Panc1 (cell line): ENCODE results near the gene LRRFIP2. TPM values are rescaled to one million over a fixed set of nuclear protein-coding genes. Genes with fewer than 3 reads are reported as not detected.

Source experiments
- ATAC-seq: fragments of 200-7000 bp; cut with Tn5 transposase; 2 replicates; pipeline ENCODE4 v1.9.1; 2020; ENCODE audit warnings: mild to moderate bottlenecking, moderate library complexity
- BruUV-seq: library from RNA; stranded (reverse); fragments of 400-500 nt; replicated peaks from 2 replicates; lab custom pipeline; 2021; lab: Mats Ljungman, UMichigan
- CTCF ChIA-PET: fragments of 300-600 bp; sonication (Branson Sonifier 250); formaldehyde crosslinking; loops from one replicate; lab custom pipeline; 2022; ENCODE audit warnings: antibody characterized with exemption; lab: Charles Lee
- POLR2A ChIA-PET: fragments of 300-600 bp; sonication (Branson Sonifier 250); formaldehyde crosslinking; loops from one replicate; lab custom pipeline; 2022; ENCODE audit warnings: antibody characterized with exemption; lab: Charles Lee
- DNase-seq: peaks from one replicate; pipeline ENCODE4 v3.0.0-alpha.2; 2010; ENCODE audit warnings: low read depth, low spot score
- H3K27ac ChIP-seq: 2 replicates; pipeline ENCODE4 v1.5.1; 2011; ENCODE audit warnings: mild to moderate bottlenecking, low read length, inconsistent platforms
- H3K27me3 ChIP-seq: fragments of 200-500 bp; sonication (Bioruptor generic); 2 replicates; pipeline ENCODE4 v1.6.0; 2014; ENCODE audit warnings: low read length, inconsistent platforms; ENCODE audit not compliant: control insufficient read depth, insufficient read depth
- H3K36me3 ChIP-seq: fragments of 200-500 bp; sonication (Bioruptor generic); 2 replicates; pipeline ENCODE4 v1.5.1; 2014; ENCODE audit warnings: inconsistent platforms, mild to moderate bottlenecking, low read length, moderate library complexity; ENCODE audit not compliant: control insufficient read depth, insufficient read depth
- H3K4me1 ChIP-seq: 2 replicates; pipeline ENCODE4 v1.5.1; 2011; ENCODE audit warnings: inconsistent platforms, mild to moderate bottlenecking, low read length, moderate library complexity; ENCODE audit not compliant: control insufficient read depth, insufficient read depth
- H3K4me3 ChIP-seq, 2 experiments: 2 replicates each; pipeline ENCODE4 v1.5.1; 2011 to 2012; ENCODE audit warnings: low read depth in 2 of 2, low read length in 2 of 2, mild to moderate bottlenecking in 2 of 2, inconsistent platforms in 1 of 2, moderate library complexity in 1 of 2
- H3K9me3 ChIP-seq: fragments of 200-500 bp; sonication (Bioruptor generic); 2 replicates; pipeline ENCODE4 v1.5.1; 2014; ENCODE audit warnings: low read depth, mild to moderate bottlenecking, inconsistent platforms, low read length, moderate library complexity; ENCODE audit not compliant: control insufficient read depth, insufficient read depth
- POLR2AphosphoS5 ChIP-seq: IDR thresholded peaks from 2 replicates; pipeline ENCODE4 v1.6.1; 2012; ENCODE audit warnings: mild to moderate bottlenecking, low read depth, low read length, moderate library complexity
- SIN3A ChIP-seq: IDR thresholded peaks from 2 replicates; pipeline ENCODE4 v1.6.1; 2012; ENCODE audit warnings: low read depth, mild to moderate bottlenecking, low read length, moderate library complexity, borderline replicate concordance; ENCODE audit not compliant: insufficient read depth
- TCF7L2 ChIP-seq: IDR thresholded peaks from 2 replicates; pipeline ENCODE4 v1.6.1; 2011; ENCODE audit warnings: mild to moderate bottlenecking, low read depth, low read length, inconsistent platforms
- in situ Hi-C: cut with HindIII; loops from 2 replicates; pipeline ENCODE4 v1.10.0; 2016; ENCODE audit warnings: low sequenced_read_pairs, low pct_unique_long_range_greater_than_20kb
- intact Hi-C: fragments of 100-400 bp; cut with micrococcal nuclease; formaldehyde crosslinking; loops from one replicate; pipeline ENCODE4 v1.10.0; 2022; ENCODE audit not compliant: unreplicated experiment
- total RNA-seq: library from RNA; stranded (reverse); gene quantifications from one replicate; pipeline ENCODE4 v1.2.1, GENCODE V29; 2021; ENCODE audit not compliant: unreplicated experiment
- TF ChIP-seq, protein P1 (sequence below): fragments of 450-650 bp; IDR thresholded peaks from 2 replicates; pipeline ENCODE4 v1.5.1; 2017; ENCODE audit warnings: mild to moderate bottlenecking
- TF ChIP-seq, protein P2 (sequence below), 2 experiments: IDR thresholded peaks; 2 replicates each; pipeline ENCODE4 v1.6.1; 2011 to 2012; ENCODE audit warnings: low read depth in 2 of 2, control low read depth in 1 of 2, low read length in 1 of 2, mild to moderate bottlenecking in 1 of 2, moderate library complexity in 1 of 2; ENCODE audit not compliant: insufficient read depth in 1 of 2

LRRFIP2 gene
- total RNA-seq, 1 experiment from 2014 or later, result 32.3 TPM

DNA sequence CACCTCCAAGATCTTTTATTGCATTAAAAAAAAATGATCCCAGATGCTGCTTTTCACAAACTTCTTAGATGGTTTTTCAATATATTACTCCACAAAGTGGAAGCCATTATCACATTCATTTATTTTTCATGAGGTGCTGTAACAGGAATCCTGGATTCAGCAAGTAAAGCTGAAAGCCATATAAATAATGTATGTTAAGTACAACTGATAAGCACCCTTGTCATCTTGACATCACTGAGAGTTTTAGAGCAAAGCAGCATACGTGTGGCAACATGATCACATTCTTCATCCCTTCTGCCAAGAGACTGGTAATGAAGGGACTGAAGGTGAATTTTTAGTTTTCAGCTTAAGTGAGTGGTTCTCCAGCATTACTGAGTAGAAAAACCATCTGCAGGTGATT lies 44.9 kb upstream of the LRRFIP2 start:
- TF ChIP-seq TCF7L2 (no peak), POLR2AphosphoS5 (no peak), SIN3A (no peak)
- TF ChIP-seq, protein P1, sequence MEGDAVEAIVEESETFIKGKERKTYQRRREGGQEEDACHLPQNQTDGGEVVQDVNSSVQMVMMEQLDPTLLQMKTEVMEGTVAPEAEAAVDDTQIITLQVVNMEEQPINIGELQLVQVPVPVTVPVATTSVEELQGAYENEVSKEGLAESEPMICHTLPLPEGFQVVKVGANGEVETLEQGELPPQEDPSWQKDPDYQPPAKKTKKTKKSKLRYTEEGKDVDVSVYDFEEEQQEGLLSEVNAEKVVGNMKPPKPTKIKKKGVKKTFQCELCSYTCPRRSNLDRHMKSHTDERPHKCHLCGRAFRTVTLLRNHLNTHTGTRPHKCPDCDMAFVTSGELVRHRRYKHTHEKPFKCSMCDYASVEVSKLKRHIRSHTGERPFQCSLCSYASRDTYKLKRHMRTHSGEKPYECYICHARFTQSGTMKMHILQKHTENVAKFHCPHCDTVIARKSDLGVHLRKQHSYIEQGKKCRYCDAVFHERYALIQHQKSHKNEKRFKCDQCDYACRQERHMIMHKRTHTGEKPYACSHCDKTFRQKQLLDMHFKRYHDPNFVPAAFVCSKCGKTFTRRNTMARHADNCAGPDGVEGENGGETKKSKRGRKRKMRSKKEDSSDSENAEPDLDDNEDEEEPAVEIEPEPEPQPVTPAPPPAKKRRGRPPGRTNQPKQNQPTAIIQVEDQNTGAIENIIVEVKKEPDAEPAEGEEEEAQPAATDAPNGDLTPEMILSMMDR, result no peak
- TF ChIP-seq, protein P2, sequence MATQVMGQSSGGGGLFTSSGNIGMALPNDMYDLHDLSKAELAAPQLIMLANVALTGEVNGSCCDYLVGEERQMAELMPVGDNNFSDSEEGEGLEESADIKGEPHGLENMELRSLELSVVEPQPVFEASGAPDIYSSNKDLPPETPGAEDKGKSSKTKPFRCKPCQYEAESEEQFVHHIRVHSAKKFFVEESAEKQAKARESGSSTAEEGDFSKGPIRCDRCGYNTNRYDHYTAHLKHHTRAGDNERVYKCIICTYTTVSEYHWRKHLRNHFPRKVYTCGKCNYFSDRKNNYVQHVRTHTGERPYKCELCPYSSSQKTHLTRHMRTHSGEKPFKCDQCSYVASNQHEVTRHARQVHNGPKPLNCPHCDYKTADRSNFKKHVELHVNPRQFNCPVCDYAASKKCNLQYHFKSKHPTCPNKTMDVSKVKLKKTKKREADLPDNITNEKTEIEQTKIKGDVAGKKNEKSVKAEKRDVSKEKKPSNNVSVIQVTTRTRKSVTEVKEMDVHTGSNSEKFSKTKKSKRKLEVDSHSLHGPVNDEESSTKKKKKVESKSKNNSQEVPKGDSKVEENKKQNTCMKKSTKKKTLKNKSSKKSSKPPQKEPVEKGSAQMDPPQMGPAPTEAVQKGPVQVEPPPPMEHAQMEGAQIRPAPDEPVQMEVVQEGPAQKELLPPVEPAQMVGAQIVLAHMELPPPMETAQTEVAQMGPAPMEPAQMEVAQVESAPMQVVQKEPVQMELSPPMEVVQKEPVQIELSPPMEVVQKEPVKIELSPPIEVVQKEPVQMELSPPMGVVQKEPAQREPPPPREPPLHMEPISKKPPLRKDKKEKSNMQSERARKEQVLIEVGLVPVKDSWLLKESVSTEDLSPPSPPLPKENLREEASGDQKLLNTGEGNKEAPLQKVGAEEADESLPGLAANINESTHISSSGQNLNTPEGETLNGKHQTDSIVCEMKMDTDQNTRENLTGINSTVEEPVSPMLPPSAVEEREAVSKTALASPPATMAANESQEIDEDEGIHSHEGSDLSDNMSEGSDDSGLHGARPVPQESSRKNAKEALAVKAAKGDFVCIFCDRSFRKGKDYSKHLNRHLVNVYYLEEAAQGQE (IDR thresholded peaks at IDR 0.05; ENCODE audit: insufficient read depth in 1 of 2, low read depth in 2 of 2, low read length in 1 of 2), result no peak
- BruUV-seq, result no TSS peak
- POLR2A ChIA-PET, result interaction anchor here (0.8 kb wide), 1 partner anchor 100 kb away, joined by 4 read pairs; no protein-coding TSS in a partner anchor
- Histone ChIP-seq H3K27me3 (no peaks in the 10 kb centered on the region), H3K36me3 (no peaks in the 10 kb centered on the region), H3K4me3 (no peak overlapping the region), H3K4me1 (peaks cover 4% of the 10 kb centered on the region; the same call in 1 of the 2 replicates), H3K9me3 (no peaks in the 10 kb centered on the region), H3K27ac (no peak overlapping the region)
- in situ Hi-C loops (no loop called here), intact Hi-C loops (no loop called here)
- no peak for DNase-seq
- CTCF ChIA-PET, result no interaction called here
- no peak for ATAC-seq

DNA sequence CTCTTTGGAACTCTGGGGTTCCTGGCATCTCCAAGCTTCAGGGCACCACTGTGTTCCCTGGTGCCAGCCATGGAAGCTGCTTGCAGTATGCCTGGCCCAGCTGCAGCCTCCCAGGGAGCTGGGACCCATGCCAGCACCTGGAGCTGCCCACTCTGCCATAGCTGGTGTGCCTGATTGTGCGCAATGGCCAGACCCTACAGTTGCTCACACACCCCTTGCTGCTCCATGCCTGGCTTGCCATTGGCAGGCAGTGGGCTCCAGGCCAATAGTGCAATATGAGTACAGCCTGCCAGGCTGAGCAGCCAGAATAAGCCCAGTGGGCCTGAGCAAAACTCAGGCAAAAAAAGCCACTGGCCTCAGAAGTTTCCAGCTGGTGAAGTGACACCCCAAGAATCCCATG lies 43.8 kb upstream of the LRRFIP2 start:
- ChIA-PET CTCF (no interaction called here), POLR2A (no interaction called here)
- intact Hi-C loops, result no loop called here
- no peak for ATAC-seq
- Histone ChIP-seq H3K36me3 (no peaks in the 10 kb centered on the region), H3K4me3 (no peak overlapping the region), H3K27ac (no peak overlapping the region), H3K4me1 (peaks cover 4% of the 10 kb centered on the region; the same call in 1 of the 2 replicates), H3K9me3 (no peaks in the 10 kb centered on the region), H3K27me3 (no peaks in the 10 kb centered on the region)
- no peak for DNase-seq
- no TSS peak for BruUV-seq
- TF ChIP-seq SIN3A (no peak), POLR2AphosphoS5 (no peak), TCF7L2 (no peak)
- TF ChIP-seq, protein P1, result no peak
- TF ChIP-seq, protein P2 (IDR thresholded peaks at IDR 0.05; ENCODE audit: insufficient read depth in 1 of 2, low read depth in 2 of 2, low read length in 1 of 2), result no peak
- in situ Hi-C loops, result no loop called here
